ENCODE results near the gene DNAJC5. TPM values are rescaled to one million over a fixed set of nuclear protein-coding genes. Genes with fewer than 3 reads are reported as not detected.
"Not testable (repeated sequence)": the region's sequence is repeated elsewhere in the genome, so short reads cannot be mapped to it uniquely, and the experiment has no call there.

The DNAJC5 gene
- total RNA-seq, 2 donors from 2014 or later = 31.1 to 31.7 TPM

- no peak for DNase-seq (ENCODE audit: low spot score)
- intact Hi-C loops (cut with DNase I) = no loop called here
Measured at GRCh38 chr20:63959699-63960075, 64.8 kb downstream of the DNAJC5 start.

DNA sequence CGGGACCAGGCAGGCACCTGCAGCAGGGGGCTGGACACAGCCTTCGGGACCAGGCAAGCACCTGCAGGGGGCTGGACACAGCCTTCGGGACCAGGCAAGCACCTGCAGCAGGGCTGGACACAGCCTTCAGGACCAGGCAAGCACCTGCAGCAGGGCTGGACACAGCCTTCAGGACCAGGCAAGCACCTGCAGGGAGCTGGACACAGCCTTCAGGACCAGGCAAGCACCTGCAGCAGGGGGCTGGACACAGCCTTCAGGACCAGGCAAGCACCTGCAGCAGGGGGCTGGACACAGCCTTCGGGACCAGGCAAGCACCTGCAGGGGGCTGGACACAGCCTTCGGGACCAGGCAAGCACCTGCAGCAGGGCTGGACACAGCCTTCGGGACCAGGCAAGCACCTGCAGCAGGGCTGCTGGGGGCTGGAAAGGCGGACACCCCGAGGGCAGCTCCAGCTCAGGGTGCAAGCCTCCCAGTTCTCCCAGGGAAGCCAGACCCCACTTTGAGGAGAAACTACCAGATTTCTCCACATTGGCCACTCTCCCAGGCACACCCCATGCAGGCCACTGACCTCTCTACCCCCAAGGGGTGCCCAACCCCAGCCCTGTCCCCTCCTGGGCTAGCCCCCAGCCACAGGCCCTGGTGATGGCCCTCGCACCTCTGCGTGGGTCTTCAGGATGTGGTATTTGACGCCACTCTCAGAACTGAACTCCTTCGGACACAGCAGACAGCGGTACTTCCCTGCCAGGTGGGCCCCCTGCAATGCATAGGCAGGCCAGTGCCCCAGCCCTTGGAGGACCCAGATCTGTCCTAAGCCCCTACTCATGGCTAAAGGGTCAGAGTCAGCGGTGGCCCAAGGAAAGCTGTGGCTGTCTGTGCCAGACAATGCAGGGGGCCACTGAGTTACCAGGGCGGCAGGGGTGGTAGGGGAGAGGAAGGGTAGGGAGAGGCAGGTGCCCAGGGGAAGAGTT lies 66.0 kb downstream of the DNAJC5 start:
- intact Hi-C loops (cut with DNase I); DNase-seq (ENCODE audit: low spot score): not testable (repeated sequence)

DNA sequence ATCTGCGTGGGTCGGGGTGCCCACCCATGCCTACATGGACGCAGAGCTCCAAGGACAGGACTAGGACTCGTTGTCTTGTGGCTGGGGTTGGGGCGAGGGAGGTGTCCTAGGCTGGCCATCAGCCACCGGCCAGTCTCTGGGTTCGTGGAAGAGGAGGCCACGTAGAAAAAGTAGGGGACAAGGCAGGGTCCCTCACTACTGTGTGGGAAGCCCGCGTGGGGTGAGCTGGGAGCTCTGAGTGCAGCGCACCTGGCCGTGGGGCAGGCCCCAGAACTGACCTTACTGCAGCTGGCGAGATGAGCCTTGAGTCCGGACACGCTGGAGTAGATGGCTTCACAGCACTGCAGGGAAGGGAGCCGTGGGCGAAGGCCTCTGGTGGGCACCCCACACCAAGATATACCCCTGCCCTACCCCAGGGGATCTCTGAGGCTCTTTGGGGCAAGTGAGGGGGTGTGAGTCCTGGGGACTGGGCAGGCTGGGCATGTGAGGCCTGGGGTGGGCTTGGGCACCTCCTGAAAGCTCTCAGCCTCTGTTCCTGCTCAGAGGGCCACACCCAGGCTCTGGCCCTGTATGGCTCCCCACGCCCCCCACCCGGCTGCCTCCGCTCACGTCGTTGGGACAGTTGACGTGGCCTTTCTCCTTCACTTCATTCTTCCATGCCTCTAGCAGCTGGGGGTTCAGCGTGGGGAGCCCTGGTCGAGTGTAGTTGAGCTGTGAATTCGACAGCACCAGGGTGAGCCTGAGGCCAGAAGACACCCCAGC lies 66.9 kb downstream of the DNAJC5 start:
- DNase-seq (ENCODE audit: low spot score) = peak; percentile 79

DNA sequence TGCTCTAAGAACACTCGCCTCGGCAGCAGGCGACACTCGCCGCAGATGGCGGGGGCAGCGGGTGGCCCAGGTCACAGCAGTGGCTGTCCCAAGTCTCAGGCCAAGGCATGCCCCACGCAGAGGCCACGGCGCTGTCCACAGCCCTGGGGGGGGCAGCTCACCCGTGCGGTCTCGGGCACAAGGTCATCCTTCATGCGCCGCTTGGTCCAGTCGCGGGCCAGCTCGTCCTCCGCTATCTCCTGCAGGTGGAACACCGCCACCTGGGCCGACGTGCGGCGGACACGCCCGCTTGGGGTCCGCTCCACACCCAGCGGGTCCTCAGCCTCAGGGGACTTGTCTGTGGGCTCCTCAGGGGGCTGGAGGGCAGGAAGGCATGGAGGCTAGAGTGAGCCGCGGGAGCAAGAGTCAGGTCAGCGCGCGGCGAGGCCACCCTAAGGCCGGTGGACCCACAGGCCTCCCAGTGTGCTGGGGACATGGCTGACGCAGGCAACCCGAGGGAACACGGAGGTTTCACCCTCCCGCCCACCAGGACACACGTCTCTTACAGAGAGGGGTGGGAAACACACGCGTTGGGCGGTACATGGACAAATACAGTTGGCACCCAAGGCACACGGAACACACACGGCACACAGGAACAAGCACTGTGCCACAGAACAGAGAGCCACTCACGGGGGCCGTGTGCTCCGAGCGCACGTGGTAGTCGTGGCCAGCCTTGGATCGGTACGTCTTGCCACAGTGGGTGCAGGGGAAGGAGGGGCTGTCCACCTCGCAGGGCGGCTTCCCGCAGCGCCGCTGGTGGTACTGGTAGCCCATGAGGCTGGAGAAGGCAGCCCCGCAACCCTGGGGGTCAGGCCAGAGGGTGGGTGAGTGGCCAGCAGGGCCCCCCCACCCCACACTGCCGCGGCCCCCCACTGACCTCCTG lies 67.8 kb downstream of the DNAJC5 start:
- DNase-seq (ENCODE audit: low spot score) = peak; percentile 81
- intact Hi-C loops (cut with DNase I) = no loop called here

More for the DNA sequence above, 66.9 kb downstream of the DNAJC5 start:
- intact Hi-C loops (cut with DNase I) = no loop called here

- DNase-seq (ENCODE audit: low spot score) = peak; percentile 77
Measured at GRCh38 chr20:63963348-63963741, 68.4 kb downstream of the DNAJC5 start.

GRCh38 chr20:63963784-63964301 lies 68.9 kb downstream of the DNAJC5 start:
- intact Hi-C loops (cut with DNase I) = no loop called here
- DNase-seq (ENCODE audit: low spot score) = peak; percentile 77

More at GRCh38 chr20:63963348-63963741, 68.4 kb downstream of the DNAJC5 start:
- intact Hi-C loops (cut with DNase I) = no loop called here

DNA sequence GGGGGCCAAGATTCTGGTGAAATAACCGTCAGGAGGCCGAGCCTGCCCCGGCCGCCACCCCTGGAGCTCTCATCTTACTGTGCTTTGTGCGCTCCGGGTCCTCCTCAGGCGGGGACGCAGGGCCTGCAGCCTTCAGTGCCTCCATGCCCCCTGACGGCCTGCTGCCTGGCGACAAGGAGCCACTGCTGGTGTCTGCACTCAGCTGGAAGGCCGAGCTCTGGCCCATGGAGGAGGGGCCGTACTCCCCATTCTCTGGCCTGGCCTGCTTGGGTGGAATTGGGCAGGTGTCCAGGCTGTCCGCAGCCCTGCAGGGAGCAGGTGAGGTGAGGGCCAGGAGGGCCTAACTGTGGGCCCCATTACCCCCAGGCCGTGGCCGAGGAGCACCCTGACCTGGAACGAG lies 69.5 kb downstream of the DNAJC5 start:
- intact Hi-C loops (cut with DNase I) = no loop called here
- peak; percentile 67 for DNase-seq (ENCODE audit: low spot score)

GRCh38 chr20:63966172-63966943 lies 71.4 kb downstream of the DNAJC5 start:
- intact Hi-C loops (cut with DNase I) = no loop called here
- peak; percentile 57 for DNase-seq (ENCODE audit: low spot score)

DNA sequence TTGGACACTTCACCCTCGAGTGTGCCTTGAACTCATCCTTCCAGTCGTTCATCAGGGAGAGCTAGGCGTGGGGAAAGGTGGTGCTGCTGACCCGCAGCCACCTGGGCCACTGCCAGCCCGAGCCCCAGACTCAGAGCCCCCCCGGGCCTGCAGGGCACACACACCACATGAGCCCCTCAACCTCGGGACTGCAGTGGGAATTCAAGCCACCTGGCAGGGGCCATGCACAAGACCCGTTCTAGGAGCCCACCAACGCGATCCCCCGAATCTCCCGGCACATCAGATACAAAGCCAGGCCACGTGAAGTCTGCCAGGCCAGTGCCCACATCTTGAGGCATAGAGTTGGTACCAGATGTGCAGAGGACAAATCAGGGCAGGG lies 72.0 kb downstream of the DNAJC5 start:
- peak; percentile 70 for DNase-seq (ENCODE audit: low spot score)
- intact Hi-C loops (cut with DNase I) = no loop called here

DNA sequence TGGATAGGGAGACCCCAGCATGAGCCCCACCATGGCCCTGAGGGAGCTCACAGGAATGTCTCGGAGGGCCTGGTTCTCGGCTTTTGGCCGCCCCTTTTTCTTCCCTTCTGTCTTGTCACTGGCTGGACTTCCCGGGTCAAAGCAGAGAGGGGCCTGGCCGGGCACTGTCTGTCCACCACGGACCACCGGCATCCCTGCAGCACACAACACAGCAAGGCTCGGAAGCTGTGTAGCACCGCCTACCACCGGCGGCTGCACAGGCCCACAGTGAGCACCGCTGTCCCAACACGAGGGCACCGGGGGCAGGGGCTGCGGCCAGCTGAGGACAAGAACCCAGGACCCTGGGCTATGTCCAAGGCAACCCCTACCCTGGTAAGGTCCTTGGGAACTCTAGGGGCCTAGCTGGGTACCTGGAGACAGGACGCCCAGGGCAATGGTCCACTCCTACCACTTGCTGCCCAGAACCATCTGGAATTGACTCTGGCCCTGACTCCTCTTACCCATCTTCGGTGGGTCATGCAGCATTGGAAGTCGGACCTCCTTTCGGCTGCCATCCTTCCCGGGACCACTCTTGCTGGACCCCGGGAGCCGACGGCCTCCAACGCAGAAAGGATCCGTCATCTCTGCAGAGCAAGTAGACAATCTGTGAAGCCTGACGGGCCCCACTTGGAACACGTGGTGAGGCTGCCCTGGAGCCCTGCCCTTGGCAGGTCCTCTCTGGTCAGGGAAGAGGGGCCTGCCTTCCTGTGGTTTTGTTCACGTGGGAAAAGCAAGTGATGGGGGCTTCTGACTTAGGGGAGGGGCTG lies 72.6 kb downstream of the DNAJC5 start:
- peak; percentile 73 for DNase-seq (ENCODE audit: low spot score)

GRCh38 chr20:63968136-63968927 lies 73.4 kb downstream of the DNAJC5 start:
- peak; percentile 54 for DNase-seq (ENCODE audit: low spot score)
- intact Hi-C loops (cut with DNase I) = no loop called here

More for the DNA sequence above, 72.6 kb downstream of the DNAJC5 start:
- intact Hi-C loops (cut with DNase I) = no loop called here

DNA sequence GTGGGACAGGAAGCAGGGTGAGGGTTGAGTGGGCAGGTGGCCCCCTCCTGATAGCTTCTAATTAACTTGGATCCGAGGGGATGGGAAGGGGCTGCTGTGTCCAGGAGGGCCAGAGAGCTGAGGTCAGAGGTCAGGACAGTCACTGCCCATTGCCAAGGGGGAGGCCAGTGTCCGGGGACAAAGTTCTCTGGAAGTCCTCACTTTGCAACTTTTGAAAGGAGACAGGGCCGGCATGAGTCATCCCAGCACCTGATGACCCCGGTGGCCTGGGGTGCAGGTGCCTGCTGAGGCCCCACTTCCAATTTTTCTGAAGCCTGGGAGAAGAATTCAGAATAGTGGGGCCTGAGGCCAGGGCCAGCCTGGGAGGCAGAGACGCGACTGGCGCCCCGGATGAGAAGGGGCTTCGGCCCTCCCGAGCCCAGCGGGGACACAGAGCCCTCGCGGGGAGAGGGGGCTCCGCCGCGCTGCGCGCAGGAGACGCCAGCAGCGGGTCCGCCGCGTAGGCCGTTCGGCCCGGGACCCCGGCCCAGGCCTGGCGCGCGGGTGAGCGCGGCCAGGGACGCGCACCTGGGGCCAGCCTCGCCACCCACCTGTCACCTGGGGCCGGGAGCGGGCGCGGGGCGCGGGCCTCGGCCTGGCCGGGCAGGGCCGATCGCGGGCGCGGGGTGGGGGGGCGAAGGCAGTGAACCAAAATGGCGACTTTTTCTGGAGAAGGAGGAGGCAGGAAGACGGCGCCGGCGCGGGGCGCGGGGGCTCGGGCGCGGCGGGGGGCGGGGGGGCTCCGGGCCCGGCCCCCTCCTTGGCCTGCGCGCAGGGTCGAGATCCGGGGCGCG lies 74.2 kb downstream of the DNAJC5 start:
- intact Hi-C loops (cut with DNase I) = no loop called here
- peak; percentile 78 for DNase-seq (ENCODE audit: low spot score)

GRCh38 chr20:63969838-63970713 lies 75.2 kb downstream of the DNAJC5 start, which contains the start of gene ZNF512B:
Gene ZNF512B, minus strand, starts transcription at chr20:63969930. Its CDS starts 1,980 bp downstream, at chr20:63967950.
- intact Hi-C loops (cut with DNase I) = loop anchor here (5.0 to 10.0 kb wide), 4 partner anchors 63 to 433 kb away; partner anchors contain the start of gene PTK6 (in 1 of the 2)
- DNase-seq (ENCODE audit: low spot score) = peak; percentile 82

GRCh38 chr20:63970714-63971431 lies 75.9 kb downstream of the DNAJC5 start:
- DNase-seq (ENCODE audit: low spot score) = peak; percentile 22
- intact Hi-C loops (cut with DNase I) = loop anchor here (5.0 to 10.0 kb wide), 4 partner anchors 64 to 434 kb away; partner anchors contain the start of gene PTK6 (in 1 of the 2)

Measured in posterior vena cava (tissue), 2 donors.